PFSK-1 (cell line): Measurements from ENCODE around the gene ALG1.

ENCODE experiments used
- POLR2AphosphoS5 ChIP-seq: IDR thresholded peaks from 2 replicates; pipeline ENCODE4 v1.6.1; 2012; ENCODE audit warnings: low read depth, mild to moderate bottlenecking, control low read depth, low read length, moderate library complexity
- SIN3A ChIP-seq: IDR thresholded peaks from 2 replicates; pipeline ENCODE4 v1.6.1; 2012; ENCODE audit warnings: mild to moderate bottlenecking, low read length, moderate library complexity, borderline replicate concordance; ENCODE audit not compliant: insufficient read depth
- TAF1 ChIP-seq: IDR thresholded peaks from 2 replicates; pipeline ENCODE4 v1.6.1; 2012; ENCODE audit warnings: low read length, control low read depth, borderline replicate concordance; ENCODE audit not compliant: insufficient read depth

DNA sequence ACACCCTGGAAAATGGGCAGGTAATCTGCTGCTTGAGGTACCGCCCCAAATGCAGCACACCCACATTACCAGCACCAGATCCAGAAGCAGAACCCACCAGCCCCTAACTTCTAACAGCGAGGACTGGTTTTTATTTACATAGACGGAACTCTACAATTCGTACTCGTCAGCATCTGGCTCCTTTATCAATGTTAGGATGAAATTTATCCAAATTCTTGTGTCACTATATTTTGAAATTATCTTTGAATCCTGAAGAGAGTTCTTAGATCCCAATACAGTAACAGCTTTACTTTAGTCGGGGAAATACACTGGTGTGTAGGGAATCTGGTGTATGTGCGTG is 332 bp upstream of the ALG1 start:
- TF ChIP-seq TAF1 (no peak), POLR2AphosphoS5 (no peak), SIN3A (no peak)
